Osteoblast (primary cell): Measurements from ENCODE around the gene ITSN1. TPM values are rescaled to one million over a fixed set of nuclear protein-coding genes. Genes with fewer than 3 reads are reported as not detected.

ENCODE experiments used
- DNase-seq: peaks from one replicate; pipeline ENCODE4 v3.0.0; 2011; ENCODE audit warnings: low spot score, mixed read lengths; ENCODE audit not compliant: insufficient read length; ENCODE audit errors: missing footprints
- H2AFZ ChIP-seq: 2 replicates; pipeline ENCODE4 v1.6.0; 2011; ENCODE audit warnings: mild to moderate bottlenecking, low read length
- H3K27ac ChIP-seq: 2 replicates; pipeline ENCODE4 v1.5.1; 2011; ENCODE audit warnings: mild to moderate bottlenecking, low read depth, low read length, moderate library complexity
- H3K27me3 ChIP-seq: 2 replicates; pipeline ENCODE4 v1.6.0; 2012; ENCODE audit warnings: mild to moderate bottlenecking, control low read depth, inconsistent platforms, low read length, moderate library complexity; ENCODE audit not compliant: insufficient read depth
- H3K36me3 ChIP-seq: 2 replicates; pipeline ENCODE4 v1.5.1; 2011; ENCODE audit warnings: mild to moderate bottlenecking, low read length, control low read depth, moderate library complexity; ENCODE audit not compliant: insufficient read depth
- H3K4me1 ChIP-seq: 2 replicates; pipeline ENCODE4 v1.5.1; 2011; ENCODE audit warnings: mild to moderate bottlenecking, low read length, control low read depth, moderate library complexity; ENCODE audit not compliant: insufficient read depth
- H3K4me2 ChIP-seq: 2 replicates; pipeline ENCODE4 v1.6.0; 2011; ENCODE audit warnings: mild to moderate bottlenecking, low read length; ENCODE audit not compliant: insufficient read depth
- H3K4me3 ChIP-seq: fragments of 200-600 bp; sonication (generic); 3 replicates; pipeline ENCODE4 v1.5.1; 2012; ENCODE audit warnings: mild to moderate bottlenecking, low read length, inconsistent platforms; ENCODE audit not compliant: insufficient read depth
- H3K79me2 ChIP-seq: 2 replicates; pipeline ENCODE4 v1.6.0; 2012; ENCODE audit warnings: mild to moderate bottlenecking, low read length, control low read depth, inconsistent platforms; ENCODE audit not compliant: insufficient read depth
- H3K9me3 ChIP-seq: 2 replicates; pipeline ENCODE4 v1.5.1; 2011; ENCODE audit warnings: low read depth, low read length, control low read depth
- H4K20me1 ChIP-seq: 2 replicates; pipeline ENCODE4 v1.6.0; 2012; ENCODE audit warnings: mild to moderate bottlenecking, low read length, control low read depth; ENCODE audit not compliant: insufficient read depth
- total RNA-seq: library from RNA; depleted of rRNA; stranded (reverse); fragments of >200 nt; gene quantifications from 2 replicates; pipeline ENCODE4 v1.2.3, GENCODE V29; 2012
- TF ChIP-seq, protein P1 (sequence below): IDR thresholded peaks from 2 replicates; pipeline ENCODE4 v1.5.1; 2011; ENCODE audit warnings: mild to moderate bottlenecking, low read depth, low read length, moderate library complexity; ENCODE audit errors: extremely low read depth

ITSN1 gene
- total RNA-seq, 1 donor: 42.7 TPM

DNA sequence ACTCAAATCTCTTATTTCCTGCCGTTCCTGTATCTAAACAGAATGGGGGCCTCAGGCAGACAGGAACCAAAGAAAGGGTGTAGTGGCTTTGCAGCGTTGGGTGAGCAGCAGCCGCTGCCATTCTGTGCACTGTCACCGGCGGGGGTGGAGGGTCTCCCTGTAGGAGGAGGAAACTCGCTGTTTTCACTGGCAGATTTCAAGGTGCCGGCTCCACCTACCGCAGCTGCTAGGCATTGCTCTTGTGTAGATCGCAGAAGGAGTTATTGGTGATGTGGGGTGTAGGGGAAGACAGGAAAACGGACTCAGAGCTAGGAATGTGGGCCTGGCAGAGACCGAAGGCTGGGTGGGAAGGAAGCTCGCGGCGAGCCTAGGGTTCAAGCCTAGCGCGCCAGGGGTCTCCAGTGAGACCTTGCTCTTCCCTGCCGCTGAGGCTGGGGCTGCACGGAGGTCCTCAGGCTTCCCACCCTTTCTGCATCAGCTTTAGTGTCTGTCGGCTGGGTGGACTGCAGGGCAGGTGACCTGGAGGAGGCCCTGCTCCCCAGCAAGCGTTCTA lies 252.5 kb downstream of the ITSN1 start:
- H4K20me1 ChIP-seq: no peaks in the 10 kb centered on the region
- peaks cover 5% of the 10 kb centered on the region for H3K4me1 ChIP-seq
- peak overlapping the region; percentile 91 for H2AFZ ChIP-seq
- TF ChIP-seq, protein P1, sequence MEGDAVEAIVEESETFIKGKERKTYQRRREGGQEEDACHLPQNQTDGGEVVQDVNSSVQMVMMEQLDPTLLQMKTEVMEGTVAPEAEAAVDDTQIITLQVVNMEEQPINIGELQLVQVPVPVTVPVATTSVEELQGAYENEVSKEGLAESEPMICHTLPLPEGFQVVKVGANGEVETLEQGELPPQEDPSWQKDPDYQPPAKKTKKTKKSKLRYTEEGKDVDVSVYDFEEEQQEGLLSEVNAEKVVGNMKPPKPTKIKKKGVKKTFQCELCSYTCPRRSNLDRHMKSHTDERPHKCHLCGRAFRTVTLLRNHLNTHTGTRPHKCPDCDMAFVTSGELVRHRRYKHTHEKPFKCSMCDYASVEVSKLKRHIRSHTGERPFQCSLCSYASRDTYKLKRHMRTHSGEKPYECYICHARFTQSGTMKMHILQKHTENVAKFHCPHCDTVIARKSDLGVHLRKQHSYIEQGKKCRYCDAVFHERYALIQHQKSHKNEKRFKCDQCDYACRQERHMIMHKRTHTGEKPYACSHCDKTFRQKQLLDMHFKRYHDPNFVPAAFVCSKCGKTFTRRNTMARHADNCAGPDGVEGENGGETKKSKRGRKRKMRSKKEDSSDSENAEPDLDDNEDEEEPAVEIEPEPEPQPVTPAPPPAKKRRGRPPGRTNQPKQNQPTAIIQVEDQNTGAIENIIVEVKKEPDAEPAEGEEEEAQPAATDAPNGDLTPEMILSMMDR: peak; percentile 76
- H3K4me3 ChIP-seq: peak overlapping the region; percentile 70
- peak overlapping the region; percentile 16 for H3K27ac ChIP-seq
- H3K36me3 ChIP-seq: no peaks in the 10 kb centered on the region
- H3K4me2 ChIP-seq: peak overlapping the region; percentile 90
- no peaks in the 10 kb centered on the region for H3K79me2 ChIP-seq
- no peaks in the 10 kb centered on the region for H3K27me3 ChIP-seq
- no peaks in the 10 kb centered on the region for H3K9me3 ChIP-seq
- DNase-seq: peak; percentile 96

DNA sequence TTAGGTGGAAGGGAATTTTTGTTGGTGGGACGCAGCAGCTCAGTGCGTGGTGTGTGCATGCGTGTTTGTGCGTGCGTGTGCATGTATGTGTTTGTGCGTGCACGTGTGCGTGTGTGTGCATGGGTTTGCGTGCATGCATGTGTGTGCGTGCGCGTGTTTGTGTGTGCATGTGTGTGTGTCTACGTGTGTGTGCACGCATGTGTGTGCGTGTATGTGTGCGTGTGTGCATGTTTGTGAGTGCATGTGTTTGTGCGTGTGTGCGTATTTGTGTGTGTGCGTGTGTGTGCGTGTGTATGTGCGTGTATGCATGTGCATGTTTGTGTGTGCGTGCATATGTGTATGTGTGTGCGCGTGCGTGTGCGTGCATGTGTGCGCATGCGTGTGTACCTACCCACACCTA lies 253.1 kb downstream of the ITSN1 start:
- H2AFZ ChIP-seq: no peak overlapping the region
- H3K9me3 ChIP-seq: no peaks in the 10 kb centered on the region
- TF ChIP-seq, protein P1: no peak
- DNase-seq: no peak
- H4K20me1 ChIP-seq: no peaks in the 10 kb centered on the region
- no peaks in the 10 kb centered on the region for H3K36me3 ChIP-seq
- no peak overlapping the region for H3K4me3 ChIP-seq
- H3K27ac ChIP-seq: no peak overlapping the region
- no peaks in the 10 kb centered on the region for H3K27me3 ChIP-seq
- H3K4me2 ChIP-seq: peak overlapping the region; percentile 90
- H3K4me1 ChIP-seq: peaks cover 5% of the 10 kb centered on the region
- H3K79me2 ChIP-seq: no peaks in the 10 kb centered on the region

DNA sequence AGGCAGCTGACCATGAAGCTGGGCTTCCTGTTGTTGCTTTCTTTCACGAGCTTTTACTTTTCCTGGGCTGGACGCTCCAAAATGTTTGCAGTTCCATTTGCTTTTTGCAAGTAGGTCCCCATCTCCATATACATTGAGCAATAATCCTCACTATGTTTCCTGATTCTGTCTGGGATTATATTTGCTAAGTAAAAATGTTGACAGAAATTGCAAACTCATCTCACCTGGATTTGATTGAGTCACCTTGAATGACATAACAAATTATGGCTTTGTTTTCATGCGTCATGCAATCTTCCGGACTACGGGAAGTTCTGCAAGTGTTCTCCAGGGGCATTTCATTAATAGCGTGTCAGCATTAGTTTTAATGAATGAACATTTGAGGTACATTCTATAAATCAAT lies 254.4 kb downstream of the ITSN1 start:
- TF ChIP-seq, protein P1: no peak
- Histone ChIP-seq H3K27me3 (no peaks in the 10 kb centered on the region), H2AFZ (no peak overlapping the region), H3K9me3 (no peaks in the 10 kb centered on the region), H3K4me2 (no peak overlapping the region), H3K4me1 (peaks cover 5% of the 10 kb centered on the region), H3K79me2 (no peaks in the 10 kb centered on the region), H3K4me3 (no peak overlapping the region), H4K20me1 (no peaks in the 10 kb centered on the region), H3K27ac (no peak overlapping the region), H3K36me3 (no peaks in the 10 kb centered on the region)
- DNase-seq: no peak

DNA sequence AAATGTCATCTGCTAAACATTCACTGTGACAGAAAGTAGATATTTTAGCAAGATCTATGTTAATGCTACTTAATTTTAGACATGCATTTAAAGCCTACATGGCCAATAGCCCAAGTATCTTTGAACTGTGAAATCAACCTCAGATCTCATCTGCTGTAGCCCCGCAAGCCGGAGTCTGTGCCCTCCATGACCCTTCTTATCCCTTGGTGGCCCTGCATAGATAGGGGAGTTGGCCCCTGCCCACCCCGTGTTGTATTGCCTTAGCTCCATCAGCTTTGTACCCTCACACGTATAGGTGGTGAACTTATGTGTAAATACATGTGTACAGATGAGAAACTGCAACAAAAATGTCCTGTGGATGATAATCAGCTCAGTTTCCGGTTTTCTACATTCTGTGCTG lies 254.8 kb downstream of the ITSN1 start:
- Histone ChIP-seq H2AFZ (no peak overlapping the region), H3K79me2 (no peaks in the 10 kb centered on the region), H3K27me3 (no peaks in the 10 kb centered on the region), H3K36me3 (no peaks in the 10 kb centered on the region), H3K4me2 (no peak overlapping the region), H3K9me3 (no peaks in the 10 kb centered on the region), H3K4me3 (no peak overlapping the region), H3K27ac (no peak overlapping the region), H4K20me1 (no peaks in the 10 kb centered on the region), H3K4me1 (peaks cover 5% of the 10 kb centered on the region)
- DNase-seq: peak; percentile 78
- TF ChIP-seq, protein P1: no peak
